Measurements from ENCODE around the gene SLC7A10.
"Not testable (repeated sequence)": the region's sequence is repeated elsewhere in the genome, so short reads cannot be mapped to it uniquely, and the experiment has no call there.

The SLC7A10 gene

GRCh38 chr19:33198169-33198568 is 27.5 kb downstream of the SLC7A10 start:
- no peak for FAIRE-seq

- FAIRE-seq = no peak
Measured at GRCh38 chr19:33197591-33198000, 28.1 kb downstream of the SLC7A10 start.

- no peak for FAIRE-seq
Measured at GRCh38 chr19:33196446-33197193, 29.0 kb downstream of the SLC7A10 start.

- FAIRE-seq = no peak
Measured at GRCh38 chr19:33195645-33196347, 29.9 kb downstream of the SLC7A10 start.

- no peak for FAIRE-seq
Measured at GRCh38 chr19:33194886-33195644, 30.6 kb downstream of the SLC7A10 start.

- FAIRE-seq = no peak
Measured at GRCh38 chr19:33194532-33194885, 31.1 kb downstream of the SLC7A10 start.

GRCh38 chr19:33193865-33194362 is 31.7 kb downstream of the SLC7A10 start, which contains the start of gene LRP3:
LRP3 (plus strand) TSS chr19:33194330; CDS start chr19:33194786, 456 bp downstream.
- no peak for FAIRE-seq

- FAIRE-seq = no peak
Measured at GRCh38 chr19:33193269-33193864, 32.3 kb downstream of the SLC7A10 start.

- FAIRE-seq = no peak
Measured at GRCh38 chr19:33192010-33192409, 33.6 kb downstream of the SLC7A10 start.

- no peak for FAIRE-seq
Measured at GRCh38 chr19:33191501-33191900, 34.1 kb downstream of the SLC7A10 start.

GRCh38 chr19:33191092-33191491 is 34.6 kb downstream of the SLC7A10 start:
- FAIRE-seq = not testable (repeated sequence)

- FAIRE-seq = no peak
Measured at GRCh38 chr19:33189453-33189852, 36.2 kb downstream of the SLC7A10 start.

GRCh38 chr19:33187183-33187540 is 38.5 kb downstream of the SLC7A10 start:
- no peak for FAIRE-seq

- no peak for FAIRE-seq
Measured at GRCh38 chr19:33186431-33187182, 39.0 kb downstream of the SLC7A10 start.

- FAIRE-seq = no peak
Measured at GRCh38 chr19:33177417-33177979, 48.2 kb downstream of the SLC7A10 start.

- FAIRE-seq = peak; percentile 82
Measured at GRCh38 chr19:33176670-33177416, 48.8 kb downstream of the SLC7A10 start.

GRCh38 chr19:33175886-33176669 is 49.6 kb downstream of the SLC7A10 start:
- FAIRE-seq = no peak

GRCh38 chr19:33175156-33175782 is 50.4 kb downstream of the SLC7A10 start:
- no peak for FAIRE-seq

- FAIRE-seq = no peak
Measured at GRCh38 chr19:33174186-33174585, 51.5 kb downstream of the SLC7A10 start.

- no peak for FAIRE-seq
Measured at GRCh38 chr19:33171916-33172359, 53.7 kb downstream of the SLC7A10 start.
